ENCODE measurements around the gene GSK3B.

DNA sequence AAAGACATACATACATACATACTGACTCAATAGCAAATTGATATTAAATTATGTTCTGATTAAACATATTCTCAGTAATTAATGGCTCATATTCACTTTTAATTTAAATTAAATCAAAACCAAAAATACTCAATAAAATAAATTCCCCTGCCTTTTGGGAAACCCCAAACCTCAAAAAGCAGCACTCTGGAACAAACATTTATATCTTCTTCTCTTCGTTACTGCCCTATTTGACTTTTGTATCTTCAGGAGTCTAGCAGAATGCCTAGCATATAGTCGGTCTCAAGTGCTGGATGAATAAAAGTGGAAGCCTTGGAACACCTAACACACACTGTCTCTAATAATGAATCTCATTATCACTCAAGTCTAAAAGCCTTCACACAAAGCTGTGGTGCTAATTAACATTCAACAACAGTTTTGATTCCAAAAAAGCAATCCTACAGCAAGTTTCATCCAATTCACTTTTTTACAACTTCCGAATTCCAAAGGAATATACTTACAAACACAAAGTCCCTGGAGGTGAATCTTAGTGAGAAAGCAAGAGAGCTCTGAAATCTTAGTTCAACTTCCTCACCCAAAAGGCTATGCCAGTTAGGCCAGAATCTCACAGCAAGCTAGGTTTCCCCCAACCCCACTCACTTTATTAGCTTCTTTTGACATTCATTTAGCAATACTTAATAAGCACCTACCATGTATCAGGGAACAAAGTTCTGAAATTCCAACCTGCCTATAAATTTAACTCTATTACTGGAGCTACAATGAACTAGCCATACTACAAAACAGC is 35.0 kb downstream of the GSK3B start:
- TF ChIP-seq CTCF (IDR thresholded peaks at IDR 0.05; ENCODE audit: poor library complexity) (no peak), EZH2 (IDR thresholded peaks at IDR 0.05; ENCODE audit: borderline replicate concordance) (no peak), EZH2phosphoT487 (IDR thresholded peaks at IDR 0.05; ENCODE audit: low read depth, severe bottlenecking, unreplicated experiment) (no peak)

Data from hepatocyte (in vitro differentiated cells).